ENCODE results near the gene BCAN.
A peak's percentile ranks its signal among the peaks of the same experiment; 100 is the strongest.

The BCAN gene

DNA sequence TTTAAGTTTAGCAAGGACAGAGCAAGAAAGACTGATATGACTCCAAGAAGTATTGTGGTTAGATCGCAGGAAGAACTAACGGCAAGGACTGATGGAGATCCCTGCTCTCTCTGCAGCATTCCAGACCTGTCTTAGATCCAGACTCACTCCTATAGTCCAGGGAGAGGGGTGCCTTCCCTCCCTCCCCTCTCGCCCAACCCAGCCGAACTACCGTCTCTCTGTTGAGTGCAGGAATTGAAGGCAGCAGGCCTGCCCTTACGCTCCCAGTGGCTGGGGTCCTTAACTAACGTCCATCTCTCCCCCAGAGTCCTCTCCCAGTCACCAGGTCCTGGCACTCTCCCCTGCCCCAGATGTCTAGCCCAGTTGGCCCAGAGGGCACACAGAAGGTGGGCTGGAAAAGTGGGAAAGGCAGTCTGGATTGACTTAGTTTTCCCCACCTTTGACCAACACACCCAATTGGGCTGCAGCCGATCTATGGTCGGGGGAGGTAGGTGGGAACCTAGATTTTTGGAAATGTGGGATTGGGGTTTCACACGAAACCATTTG is 62.3 kb downstream of the BCAN start:
- no peak for DNase-seq

- DNase-seq: peak; percentile 82
Observed at GRCh38 chr1:156704930-156705320, 63.0 kb downstream of the BCAN start.

DNA sequence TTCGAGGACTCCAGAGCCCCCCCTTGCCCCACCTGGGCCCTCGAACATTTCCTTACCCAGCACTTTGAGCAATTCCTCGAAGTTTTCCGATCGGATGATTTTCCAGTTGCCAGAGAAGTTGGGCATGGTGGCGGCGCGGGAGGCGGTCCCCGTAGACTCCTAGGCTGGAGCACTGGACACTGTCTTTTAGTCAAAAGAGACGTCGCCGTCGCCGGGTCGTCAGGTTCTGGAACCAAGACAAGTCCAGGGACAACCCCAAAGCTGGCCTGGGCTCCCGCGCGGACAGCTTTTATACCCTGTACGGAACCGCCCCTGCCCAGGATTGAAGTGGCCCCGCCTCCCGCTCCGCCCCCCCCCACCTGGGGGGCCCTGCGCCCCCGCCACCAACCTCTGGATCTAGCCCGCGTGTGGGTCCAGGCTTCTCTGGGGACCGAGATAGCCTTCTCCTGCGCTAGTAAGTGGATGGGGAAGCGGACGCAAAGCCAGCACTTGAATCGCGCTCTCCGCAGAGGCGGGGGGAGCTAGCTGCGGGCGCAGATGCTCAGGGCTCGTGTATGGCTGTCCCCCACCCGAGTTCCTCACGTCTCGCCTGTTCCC is 63.5 kb downstream of the BCAN start, which contains the start of gene CRABP2:
Gene CRABP2, minus strand, starts transcription at position 263 of the 597 bp plus-strand sequence. Its CDS starts 137 bp downstream, at position 126.
- DNase-seq: peak; percentile 74

DNA sequence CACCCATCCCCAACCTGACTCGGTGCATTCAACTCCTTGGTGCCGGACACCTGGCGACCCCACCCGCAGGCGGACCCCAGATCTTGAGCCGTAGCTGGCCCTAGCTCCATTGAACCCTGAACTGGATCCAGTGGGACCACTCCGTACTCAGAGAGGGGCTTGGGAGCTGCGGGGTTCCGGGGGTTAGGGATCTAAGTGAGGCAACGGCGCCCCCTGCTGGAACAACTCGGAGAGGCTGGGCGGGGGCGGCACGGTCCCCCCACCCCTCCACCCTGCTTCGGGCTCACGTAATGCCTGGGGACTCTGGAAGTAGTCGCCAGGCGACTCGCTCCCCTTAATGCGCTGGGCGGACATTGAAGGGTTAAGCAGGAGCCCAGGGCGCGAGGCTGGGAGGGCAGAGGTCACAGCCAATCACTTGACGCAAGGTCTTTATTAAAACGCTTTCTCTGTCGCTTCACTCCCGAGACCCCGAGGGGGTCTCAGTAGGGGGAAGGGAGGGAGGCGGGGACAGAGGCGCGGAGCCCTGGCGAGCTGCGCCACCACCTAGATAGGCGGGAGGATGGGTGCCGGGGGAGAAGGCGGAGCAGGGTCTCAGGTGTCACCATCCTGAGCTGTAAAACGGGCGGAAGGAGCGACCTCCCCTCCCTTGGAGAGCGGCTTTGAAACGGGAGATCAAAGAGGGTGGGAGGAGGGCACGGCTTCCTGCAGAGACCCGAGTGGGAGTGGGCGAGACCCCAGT is 64.2 kb downstream of the BCAN start:
- DNase-seq: peak; percentile 81

- peak; percentile 67 for DNase-seq
Observed at GRCh38 chr1:156706657-156707416, 64.9 kb downstream of the BCAN start.

DNA sequence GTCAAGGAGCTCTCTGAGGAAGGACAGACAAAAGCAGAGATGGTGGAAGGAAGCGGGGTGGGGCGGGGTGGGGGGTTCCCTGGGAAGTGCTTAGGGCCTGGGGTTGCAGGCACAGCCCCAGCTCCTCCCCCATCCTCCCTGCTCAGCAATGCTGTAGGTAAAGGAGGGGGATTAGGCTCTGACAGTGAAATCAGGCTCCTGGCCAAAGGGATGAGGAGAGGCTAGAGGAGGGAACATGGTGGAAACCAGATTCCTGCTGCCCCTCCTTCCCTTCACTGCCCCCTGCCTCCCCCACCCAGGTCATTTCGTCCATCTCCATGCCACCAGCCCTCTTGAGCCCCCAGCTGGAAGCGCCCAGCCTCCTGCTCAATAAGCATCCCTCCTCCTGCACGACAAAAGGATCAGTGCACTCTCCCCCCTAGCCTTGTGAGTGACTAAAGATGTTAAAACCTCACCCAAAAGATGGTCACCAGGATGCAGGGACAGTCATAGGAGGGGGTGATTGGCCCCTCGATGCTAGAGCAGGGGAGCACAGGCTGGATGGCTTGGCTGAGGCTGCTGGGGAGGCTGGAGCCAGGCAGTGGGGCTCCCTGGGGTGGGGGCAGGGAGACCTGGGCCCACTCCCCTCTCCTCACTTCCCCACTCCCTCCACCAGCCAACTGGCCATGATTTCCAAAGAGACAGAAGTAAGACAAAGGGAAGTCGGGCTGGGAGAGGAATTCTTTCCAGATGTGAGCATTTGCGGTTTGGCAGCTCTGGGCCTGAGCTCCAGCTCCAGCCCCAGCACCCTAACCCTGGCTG is 65.7 kb downstream of the BCAN start:
- DNase-seq: no peak

- no peak for DNase-seq
Observed at GRCh38 chr1:156708218-156708661, 66.3 kb downstream of the BCAN start.

GRCh38 chr1:156709031-156709430 is 67.1 kb downstream of the BCAN start:
- DNase-seq: no peak

Measured in DMS53 (cell line).